ENCODE data around the gene MAP3K7.

The MAP3K7 gene

DNA sequence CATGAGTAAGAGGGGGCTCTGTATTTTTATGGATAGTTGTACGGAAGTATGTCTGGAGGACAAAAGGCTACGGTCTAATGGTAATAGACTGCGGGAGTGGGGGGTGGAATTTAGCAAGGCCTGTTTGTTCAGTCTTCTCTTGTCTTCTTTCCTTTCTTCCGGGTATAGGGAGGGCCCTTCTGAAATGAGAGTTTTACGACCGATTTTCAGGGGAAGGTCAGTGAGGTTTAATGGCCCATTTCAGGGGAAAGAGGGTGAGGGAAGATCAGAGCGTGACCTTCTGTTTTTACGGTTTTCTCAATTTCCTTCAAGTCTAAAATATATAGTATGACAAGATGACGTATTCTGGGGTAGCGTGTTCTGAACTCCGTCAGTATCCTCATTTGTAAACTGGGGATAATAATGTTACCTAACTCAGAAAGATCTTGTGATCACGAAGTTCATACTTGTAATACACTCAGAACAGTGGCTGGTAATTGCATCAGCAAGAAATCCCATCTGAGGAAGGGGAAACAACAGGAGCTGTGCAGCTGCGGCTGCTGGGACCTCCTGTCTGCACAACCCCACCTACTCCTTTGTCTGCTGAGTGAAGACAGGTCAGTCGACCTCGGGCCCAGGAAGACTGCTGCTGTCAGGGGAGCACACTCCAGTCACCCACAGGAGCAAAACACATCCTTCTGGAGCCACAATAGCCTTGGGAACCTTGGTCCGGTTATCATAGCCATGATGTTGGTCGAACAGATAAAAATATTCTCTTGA is 90.4 kb downstream of the MAP3K7 start:
- Histone ChIP-seq H3F3A (ENCODE audit: control insufficient read depth, insufficient read depth) (no peaks in the 10 kb centered on the region), H3K4me1 (ENCODE audit: control insufficient read depth, low read length) (no peaks in the 10 kb centered on the region), H3K27me3 (ENCODE audit: control insufficient read depth, low read length) (peaks cover 25% of the 10 kb centered on the region; the same call in 1 of the 2 replicates), H3K9me3 (ENCODE audit: control insufficient read depth, insufficient read depth, low read length) (no peaks in the 10 kb centered on the region), H3K36me3 (ENCODE audit: control insufficient read depth, low read length) (no peaks in the 10 kb centered on the region), H4K20me1 (ENCODE audit: control insufficient read depth, insufficient read depth, low read depth, low read length) (no peaks in the 10 kb centered on the region), H3K79me2 (ENCODE audit: control insufficient read depth, low read length) (no peaks in the 10 kb centered on the region), H3K27ac (ENCODE audit: low read depth, low read length) (no peak overlapping the region), H3K4me2 (ENCODE audit: low read length) (no peak overlapping the region), H3K4me3 (ENCODE audit: low read length) (no peak overlapping the region), H3K9me2 (replicated peaks; ENCODE audit: control insufficient read depth, low read length) (no peaks in the 10 kb centered on the region)
- no peak for TF ChIP-seq EZH2phosphoT487 (IDR thresholded peaks at IDR 0.05; ENCODE audit: borderline replicate concordance, low read length)
- TF ChIP-seq, protein P1, sequence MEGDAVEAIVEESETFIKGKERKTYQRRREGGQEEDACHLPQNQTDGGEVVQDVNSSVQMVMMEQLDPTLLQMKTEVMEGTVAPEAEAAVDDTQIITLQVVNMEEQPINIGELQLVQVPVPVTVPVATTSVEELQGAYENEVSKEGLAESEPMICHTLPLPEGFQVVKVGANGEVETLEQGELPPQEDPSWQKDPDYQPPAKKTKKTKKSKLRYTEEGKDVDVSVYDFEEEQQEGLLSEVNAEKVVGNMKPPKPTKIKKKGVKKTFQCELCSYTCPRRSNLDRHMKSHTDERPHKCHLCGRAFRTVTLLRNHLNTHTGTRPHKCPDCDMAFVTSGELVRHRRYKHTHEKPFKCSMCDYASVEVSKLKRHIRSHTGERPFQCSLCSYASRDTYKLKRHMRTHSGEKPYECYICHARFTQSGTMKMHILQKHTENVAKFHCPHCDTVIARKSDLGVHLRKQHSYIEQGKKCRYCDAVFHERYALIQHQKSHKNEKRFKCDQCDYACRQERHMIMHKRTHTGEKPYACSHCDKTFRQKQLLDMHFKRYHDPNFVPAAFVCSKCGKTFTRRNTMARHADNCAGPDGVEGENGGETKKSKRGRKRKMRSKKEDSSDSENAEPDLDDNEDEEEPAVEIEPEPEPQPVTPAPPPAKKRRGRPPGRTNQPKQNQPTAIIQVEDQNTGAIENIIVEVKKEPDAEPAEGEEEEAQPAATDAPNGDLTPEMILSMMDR (IDR thresholded peaks at IDR 0.05; ENCODE audit: low read depth, low read length, poor library complexity, severe bottlenecking) = no peak

DNA sequence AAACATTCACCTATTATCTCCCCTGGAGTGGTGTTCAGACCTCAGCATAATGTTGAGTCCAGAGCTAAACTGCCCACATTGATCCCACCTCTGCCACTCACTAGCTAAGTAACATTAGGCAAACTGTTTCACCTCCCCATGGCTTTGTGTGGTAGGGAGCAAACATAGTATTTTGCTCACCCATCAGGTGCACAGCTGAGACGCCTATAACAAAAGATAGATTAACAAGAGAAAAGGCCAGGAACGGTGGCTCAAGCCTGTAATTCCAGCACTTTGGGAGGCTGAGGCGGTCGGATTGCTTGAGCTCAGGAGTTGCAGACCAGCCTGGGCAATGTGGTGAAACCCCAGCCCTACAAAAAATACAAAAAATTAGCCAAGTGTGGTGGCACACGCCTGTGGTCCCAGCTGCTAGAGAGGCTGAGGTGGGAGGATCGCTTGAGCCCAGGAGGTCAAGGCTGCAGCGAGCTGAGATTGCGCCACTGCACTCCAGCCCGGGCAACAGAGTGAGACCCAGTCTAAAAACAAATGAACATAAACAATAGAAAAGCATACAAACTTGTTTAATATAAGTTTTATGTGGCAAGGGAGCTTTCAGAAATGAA is 91.6 kb downstream of the MAP3K7 start:
- Histone ChIP-seq H3K4me3 (ENCODE audit: low read length) (no peak overlapping the region), H4K20me1 (ENCODE audit: control insufficient read depth, insufficient read depth, low read depth, low read length) (no peaks in the 10 kb centered on the region), H3K27me3 (ENCODE audit: control insufficient read depth, low read length) (peaks cover 23% of the 10 kb centered on the region; the same call in 1 of the 2 replicates), H3K4me2 (ENCODE audit: low read length) (no peak overlapping the region), H3K79me2 (ENCODE audit: control insufficient read depth, low read length) (no peaks in the 10 kb centered on the region), H3F3A (ENCODE audit: control insufficient read depth, insufficient read depth) (no peaks in the 10 kb centered on the region), H3K9me3 (ENCODE audit: control insufficient read depth, insufficient read depth, low read length) (no peaks in the 10 kb centered on the region), H3K27ac (ENCODE audit: low read depth, low read length) (no peak overlapping the region), H3K9me2 (replicated peaks; ENCODE audit: control insufficient read depth, low read length) (no peaks in the 10 kb centered on the region), H3K4me1 (ENCODE audit: control insufficient read depth, low read length) (no peaks in the 10 kb centered on the region), H3K36me3 (ENCODE audit: control insufficient read depth, low read length) (no peaks in the 10 kb centered on the region)
- TF ChIP-seq EZH2phosphoT487 (IDR thresholded peaks at IDR 0.05; ENCODE audit: borderline replicate concordance, low read length) = no peak

DNA sequence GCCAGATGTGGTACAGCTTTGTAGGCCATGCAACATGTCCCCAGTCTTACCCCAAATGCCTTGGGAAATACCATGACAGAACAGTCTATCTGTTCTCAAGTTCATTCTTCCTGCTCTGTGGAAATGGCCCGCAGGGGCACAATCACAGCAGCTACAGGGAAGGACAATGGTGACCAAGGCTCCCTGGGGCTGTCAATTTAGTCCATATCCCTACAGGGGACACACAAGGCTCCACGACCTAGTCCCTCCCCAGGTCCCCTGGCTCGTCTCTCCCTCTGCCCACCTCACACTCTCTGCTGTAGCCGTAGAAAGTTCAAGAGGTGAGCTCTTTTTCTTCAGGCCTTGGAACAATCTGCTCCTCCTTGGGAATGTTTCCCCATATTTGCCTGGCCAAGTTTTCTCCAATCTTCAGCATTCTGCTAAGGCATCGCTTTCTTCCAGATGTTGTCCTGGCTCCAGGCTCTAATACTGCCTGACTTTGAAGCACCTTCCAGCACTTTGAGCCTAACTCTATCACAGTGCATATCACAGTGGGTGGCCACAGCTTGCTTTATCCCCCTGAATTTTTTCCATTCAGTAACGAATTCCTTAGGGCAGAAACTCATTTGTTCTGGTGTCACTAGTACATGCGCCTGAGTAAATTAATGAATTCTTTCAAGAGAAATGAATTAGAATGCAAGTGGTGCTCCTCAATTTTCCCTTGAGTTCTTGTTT is 92.6 kb downstream of the MAP3K7 start:
- no peaks in the 10 kb centered on the region for H3K9me2 ChIP-seq (replicated peaks; ENCODE audit: control insufficient read depth, low read length)
- no peak overlapping the region for H3K4me3 ChIP-seq (ENCODE audit: low read length)
- H3K4me1 ChIP-seq (ENCODE audit: control insufficient read depth, low read length) = no peaks in the 10 kb centered on the region
- H3F3A ChIP-seq (ENCODE audit: control insufficient read depth, insufficient read depth) = no peaks in the 10 kb centered on the region
- no peaks in the 10 kb centered on the region for H3K9me3 ChIP-seq (ENCODE audit: control insufficient read depth, insufficient read depth, low read length)
- no peaks in the 10 kb centered on the region for H3K79me2 ChIP-seq (ENCODE audit: control insufficient read depth, low read length)
- H4K20me1 ChIP-seq (ENCODE audit: control insufficient read depth, insufficient read depth, low read depth, low read length) = no peaks in the 10 kb centered on the region
- no peaks in the 10 kb centered on the region for H3K36me3 ChIP-seq (ENCODE audit: control insufficient read depth, low read length)
- TF ChIP-seq, protein P1 (IDR thresholded peaks at IDR 0.05; ENCODE audit: low read depth, low read length, poor library complexity, severe bottlenecking) = no peak
- TF ChIP-seq EZH2phosphoT487 (IDR thresholded peaks at IDR 0.05; ENCODE audit: borderline replicate concordance, low read length) = no peak
- no peak overlapping the region for H3K27ac ChIP-seq (ENCODE audit: low read depth, low read length)
- peaks cover 21% of the 10 kb centered on the region; the same call in 1 of the 2 replicates for H3K27me3 ChIP-seq (ENCODE audit: control insufficient read depth, low read length)
- no peak overlapping the region for H3K4me2 ChIP-seq (ENCODE audit: low read length)

Measured in DOHH2 (cell line).